ENCODE data around the gene RAD21L1. TPM values are rescaled to one million over a fixed set of nuclear protein-coding genes. Genes with fewer than 3 reads are reported as not detected.

The RAD21L1 gene
- total RNA-seq, 2 donors from 2014 or later: 1.4 TPM; not detected in 1

DNA sequence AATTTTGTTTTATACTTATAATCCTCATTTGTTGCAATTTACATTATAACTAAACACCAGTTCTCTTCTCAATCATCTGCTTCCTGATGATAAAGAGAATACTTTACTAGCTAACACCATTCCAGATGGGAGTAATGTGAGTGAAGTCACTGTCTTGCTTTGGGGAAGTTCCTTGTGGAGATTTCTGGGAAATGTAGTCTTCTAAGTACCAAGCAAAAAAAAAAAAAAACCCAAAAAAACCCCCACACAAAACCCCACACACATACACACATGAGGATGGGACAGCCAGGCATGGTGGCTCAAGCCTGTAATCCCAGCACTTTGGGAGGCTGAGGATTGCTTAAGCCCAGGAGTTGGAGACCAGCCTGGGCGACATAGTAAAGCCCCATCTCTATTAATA is 38.0 kb downstream of the RAD21L1 start:
- Mint-ChIP-seq H3K27ac (no peak overlapping the region), H3K9me3 (no peaks in the 10 kb centered on the region), H3K36me3 (ENCODE audit: low read depth) (no peaks in the 10 kb centered on the region), H3K4me1 (peaks cover 21% of the 10 kb centered on the region), H3K4me3 (no peak overlapping the region), H3K27me3 (ENCODE audit: insufficient read depth) (peaks cover 8% of the 10 kb centered on the region)
- 92% methylated on average over 1 of the region's 1 CpG; no CpG with 5 or more reads in 1 of the 2 experiments for WGBS, 2 experiments (ENCODE audit: insufficient coverage in 1 of 2, insufficient read length in 1 of 2)
- Histone ChIP-seq H3K27ac (ENCODE audit: low read depth, low read length) (no peak overlapping the region), H3K9ac (ENCODE audit: extremely low read depth, low read length, poor library complexity, severe bottlenecking) (no peak overlapping the region), H3K36me3 (ENCODE audit: control insufficient read depth, insufficient read depth, low read length) (no peaks in the 10 kb centered on the region), H3K27me3 (ENCODE audit: control insufficient read depth, insufficient read depth, low read length, poor library complexity, severe bottlenecking) (peaks cover 8% of the 10 kb centered on the region), H3K9me3 (ENCODE audit: control insufficient read depth, low read length) (no peaks in the 10 kb centered on the region), H3K4me1 (ENCODE audit: control insufficient read depth, insufficient read depth, low read length) (peaks cover 8% of the 10 kb centered on the region), H3K4me3 (ENCODE audit: low read length) (no peak overlapping the region)
- TF ChIP-seq, protein P1, sequence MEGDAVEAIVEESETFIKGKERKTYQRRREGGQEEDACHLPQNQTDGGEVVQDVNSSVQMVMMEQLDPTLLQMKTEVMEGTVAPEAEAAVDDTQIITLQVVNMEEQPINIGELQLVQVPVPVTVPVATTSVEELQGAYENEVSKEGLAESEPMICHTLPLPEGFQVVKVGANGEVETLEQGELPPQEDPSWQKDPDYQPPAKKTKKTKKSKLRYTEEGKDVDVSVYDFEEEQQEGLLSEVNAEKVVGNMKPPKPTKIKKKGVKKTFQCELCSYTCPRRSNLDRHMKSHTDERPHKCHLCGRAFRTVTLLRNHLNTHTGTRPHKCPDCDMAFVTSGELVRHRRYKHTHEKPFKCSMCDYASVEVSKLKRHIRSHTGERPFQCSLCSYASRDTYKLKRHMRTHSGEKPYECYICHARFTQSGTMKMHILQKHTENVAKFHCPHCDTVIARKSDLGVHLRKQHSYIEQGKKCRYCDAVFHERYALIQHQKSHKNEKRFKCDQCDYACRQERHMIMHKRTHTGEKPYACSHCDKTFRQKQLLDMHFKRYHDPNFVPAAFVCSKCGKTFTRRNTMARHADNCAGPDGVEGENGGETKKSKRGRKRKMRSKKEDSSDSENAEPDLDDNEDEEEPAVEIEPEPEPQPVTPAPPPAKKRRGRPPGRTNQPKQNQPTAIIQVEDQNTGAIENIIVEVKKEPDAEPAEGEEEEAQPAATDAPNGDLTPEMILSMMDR (conservative IDR thresholded peaks at IDR 0.05): no peak
- no peak for DNase-seq

DNA sequence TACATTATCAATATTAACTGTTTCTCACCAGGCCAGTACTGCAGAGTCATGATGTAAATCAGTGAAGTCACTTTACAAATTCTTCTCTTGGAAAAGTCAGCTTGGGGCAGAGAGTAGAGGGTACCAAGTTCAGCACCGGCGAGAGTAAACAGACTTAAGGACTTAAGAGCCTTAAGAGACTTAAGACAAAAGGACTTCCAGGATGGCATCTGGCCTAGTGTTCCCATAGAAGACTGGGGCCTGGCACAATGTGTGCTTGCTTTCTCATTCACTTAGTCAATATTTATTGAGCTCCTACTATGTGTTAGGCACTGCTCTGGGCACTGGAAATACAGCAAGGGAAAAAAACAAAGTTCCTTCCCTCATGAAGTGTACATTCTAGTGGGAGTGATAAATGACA is 38.9 kb downstream of the RAD21L1 start:
- H3K27ac ChIP-seq (ENCODE audit: low read depth, low read length): no peak overlapping the region
- H3K9ac ChIP-seq (ENCODE audit: extremely low read depth, low read length, poor library complexity, severe bottlenecking): no peak overlapping the region
- H3K4me3 Mint-ChIP-seq: no peak overlapping the region
- H3K4me3 ChIP-seq (ENCODE audit: low read length): no peak overlapping the region
- H3K36me3 Mint-ChIP-seq (ENCODE audit: low read depth): no peaks in the 10 kb centered on the region
- peaks cover 21% of the 10 kb centered on the region for H3K4me1 Mint-ChIP-seq
- H3K27me3 ChIP-seq (ENCODE audit: control insufficient read depth, insufficient read depth, low read length, poor library complexity, severe bottlenecking): peaks cover 8% of the 10 kb centered on the region
- TF ChIP-seq, protein P1 (conservative IDR thresholded peaks at IDR 0.05): no peak
- no peak overlapping the region for H3K27ac Mint-ChIP-seq
- peaks cover 8% of the 10 kb centered on the region for H3K4me1 ChIP-seq (ENCODE audit: control insufficient read depth, insufficient read depth, low read length)
- no peaks in the 10 kb centered on the region for H3K9me3 Mint-ChIP-seq
- peaks cover 8% of the 10 kb centered on the region for H3K27me3 Mint-ChIP-seq (ENCODE audit: insufficient read depth)
- H3K36me3 ChIP-seq (ENCODE audit: control insufficient read depth, insufficient read depth, low read length): no peaks in the 10 kb centered on the region
- no peaks in the 10 kb centered on the region for H3K9me3 ChIP-seq (ENCODE audit: control insufficient read depth, low read length)
- 77 to 94% methylated on average over 2 of the region's 2 CpGs for WGBS, 2 experiments (ENCODE audit: insufficient coverage in 1 of 2, insufficient read length in 1 of 2)
- no peak for DNase-seq

DNA sequence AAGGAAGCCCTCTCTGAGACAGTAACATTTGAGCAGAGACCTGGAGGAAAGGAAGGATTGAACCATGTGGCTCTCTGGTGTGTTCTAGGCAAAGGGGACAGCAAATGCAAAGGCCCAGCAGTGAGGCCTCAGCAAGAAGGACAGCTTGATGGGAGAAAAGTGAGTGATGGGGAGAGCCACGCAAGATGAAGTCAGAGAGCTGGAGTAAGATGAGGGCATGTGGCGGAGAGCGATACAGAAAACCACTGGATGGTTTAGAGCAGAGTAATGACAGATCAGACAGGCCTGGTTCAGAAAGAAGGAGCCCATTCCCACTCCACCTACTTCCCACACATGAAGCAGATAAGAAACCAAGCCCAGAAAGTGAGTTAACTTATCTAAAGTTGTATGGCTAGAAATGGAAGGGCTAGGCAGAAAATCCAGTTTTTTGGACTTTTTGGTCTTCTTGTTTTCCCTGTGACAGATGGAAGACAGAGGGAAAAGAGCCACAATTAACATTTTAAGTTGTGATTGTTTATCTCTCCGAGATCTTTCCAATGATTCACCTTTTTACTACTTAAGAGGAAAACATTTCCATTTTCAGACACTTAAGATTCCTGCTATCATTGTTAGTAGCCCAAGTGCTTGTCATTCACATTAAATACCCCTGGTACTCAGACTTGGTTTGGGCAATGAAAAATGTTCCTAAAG is 39.5 kb downstream of the RAD21L1 start:
- Histone ChIP-seq H3K4me3 (ENCODE audit: low read length) (peak overlapping the region; percentile 78), H3K9ac (ENCODE audit: extremely low read depth, low read length, poor library complexity, severe bottlenecking) (no peak overlapping the region), H3K27me3 (ENCODE audit: control insufficient read depth, insufficient read depth, low read length, poor library complexity, severe bottlenecking) (peaks cover 8% of the 10 kb centered on the region), H3K36me3 (ENCODE audit: control insufficient read depth, insufficient read depth, low read length) (no peaks in the 10 kb centered on the region), H3K4me1 (ENCODE audit: control insufficient read depth, insufficient read depth, low read length) (peaks cover 8% of the 10 kb centered on the region), H3K27ac (ENCODE audit: low read depth, low read length) (no peak overlapping the region), H3K9me3 (ENCODE audit: control insufficient read depth, low read length) (no peaks in the 10 kb centered on the region)
- H3K36me3 Mint-ChIP-seq (ENCODE audit: low read depth): no peaks in the 10 kb centered on the region
- peak overlapping the region; percentile 56 for H3K4me3 Mint-ChIP-seq
- DNase-seq: no peak
- H3K4me1 Mint-ChIP-seq: peaks cover 21% of the 10 kb centered on the region
- no peaks in the 10 kb centered on the region for H3K9me3 Mint-ChIP-seq
- WGBS, 2 experiments (ENCODE audit: insufficient coverage in 1 of 2, insufficient read length in 1 of 2): 90 to 93% methylated on average over 2 to 3 of the region's 4 CpGs
- TF ChIP-seq, protein P1 (conservative IDR thresholded peaks at IDR 0.05): no peak
- H3K27me3 Mint-ChIP-seq (ENCODE audit: insufficient read depth): peaks cover 8% of the 10 kb centered on the region
- no peak overlapping the region for H3K27ac Mint-ChIP-seq

Data from endodermal cell (in vitro differentiated cells).